Endodermal cell (in vitro differentiated cells): ENCODE measurements around the gene SVIL. TPM values are rescaled to one million over a fixed set of nuclear protein-coding genes. Genes with fewer than 3 reads are reported as not detected.
A peak's percentile ranks its signal among the peaks of the same experiment; 100 is the strongest.
"Not testable (repeated sequence)": the region's sequence is repeated elsewhere in the genome, so short reads cannot be mapped to it uniquely, and the experiment has no call there.

Source experiments
- DNase-seq: peaks from one replicate; pipeline ENCODE4 v3.0.0-alpha.2; 2017
- H3K27ac ChIP-seq: 2 replicates; pipeline ENCODE4 v1.5.1; 2013; ENCODE audit warnings: mild to moderate bottlenecking, low read depth, low read length, moderate library complexity
- H3K27me3 ChIP-seq: 2 replicates; pipeline ENCODE4 v1.6.1; 2013; ENCODE audit warnings: mild to moderate bottlenecking, low read length, moderate library complexity; ENCODE audit not compliant: insufficient read depth, control insufficient read depth, poor library complexity, severe bottlenecking
- H3K36me3 ChIP-seq: 2 replicates; pipeline ENCODE4 v1.7.0; 2013; ENCODE audit warnings: mild to moderate bottlenecking, low read length, moderate library complexity; ENCODE audit not compliant: control insufficient read depth, insufficient read depth
- H3K4me1 ChIP-seq: one replicate; pipeline ENCODE4 v1.7.0; 2013; ENCODE audit warnings: low read length; ENCODE audit not compliant: control insufficient read depth, insufficient read depth
- H3K4me3 ChIP-seq: 2 replicates; pipeline ENCODE4 v1.5.1; 2013; ENCODE audit warnings: mild to moderate bottlenecking, low read length, moderate library complexity
- H3K9ac ChIP-seq: 2 replicates; pipeline ENCODE4 v1.6.1; 2013; ENCODE audit warnings: mild to moderate bottlenecking, low read length, moderate library complexity; ENCODE audit not compliant: poor library complexity, severe bottlenecking; ENCODE audit errors: extremely low read depth
- H3K9me3 ChIP-seq: 2 replicates; pipeline ENCODE4 v1.6.1; 2013; ENCODE audit warnings: mild to moderate bottlenecking, low read length, moderate library complexity; ENCODE audit not compliant: control insufficient read depth
- H3K27ac Mint-ChIP-seq: 2 replicates; pipeline ENCODE4 v1.8.0; 2020; ENCODE audit warnings: mixed read lengths
- H3K27me3 Mint-ChIP-seq: 2 replicates; pipeline ENCODE4 v1.8.0; 2021; ENCODE audit warnings: mild to moderate bottlenecking, mixed read lengths; ENCODE audit not compliant: insufficient read depth
- H3K36me3 Mint-ChIP-seq: 2 replicates; pipeline ENCODE4 v1.8.0; 2020; ENCODE audit warnings: low read depth, mixed read lengths
- H3K4me1 Mint-ChIP-seq: 2 replicates; pipeline ENCODE4 v1.8.0; 2020; ENCODE audit warnings: mixed read lengths
- H3K4me3 Mint-ChIP-seq: 2 replicates; pipeline ENCODE4 v1.8.0; 2020; ENCODE audit warnings: mild to moderate bottlenecking, moderate library complexity, mixed read lengths
- H3K9me3 Mint-ChIP-seq: 2 replicates; pipeline ENCODE4 v1.8.0; 2020; ENCODE audit warnings: mild to moderate bottlenecking, mixed read lengths
- CTCF ChIP-seq: fragments of 200-600 bp; sonication (generic); conservative IDR thresholded peaks from 2 replicates; pipeline ENCODE4 v1.5.0; 2021; ENCODE audit warnings: antibody characterized with exemption, mild to moderate bottlenecking
- WGBS, 2 experiments: methylation state at CpG; one replicate each; pipeline versions ENCODE4 v1.1.5 to v1.1.7; 2013; ENCODE audit warnings: missing lambda C conversion rate in 2 of 2, mixed read lengths in 1 of 2; ENCODE audit not compliant: insufficient coverage in 1 of 2, insufficient read length in 1 of 2; 5-methylcytosine and 5-hydroxymethylcytosine counted together
- total RNA-seq, 2 donors: library from RNA; stranded (reverse); fragmentation: NEBNext Ultra II Directional in 1 of 2; extraction: Animal tissue kit (Norgen Biotek cat#: 25700) in 1 of 2; gene quantifications; 2 replicates in 1 of 2; 3 replicates in 1 of 2; pipeline ENCODE4 v1.2.1, GENCODE V29; 2021

Gene SVIL
- total RNA-seq, 2 donors from 2014 or later, result 25.2 to 32.9 TPM

DNA sequence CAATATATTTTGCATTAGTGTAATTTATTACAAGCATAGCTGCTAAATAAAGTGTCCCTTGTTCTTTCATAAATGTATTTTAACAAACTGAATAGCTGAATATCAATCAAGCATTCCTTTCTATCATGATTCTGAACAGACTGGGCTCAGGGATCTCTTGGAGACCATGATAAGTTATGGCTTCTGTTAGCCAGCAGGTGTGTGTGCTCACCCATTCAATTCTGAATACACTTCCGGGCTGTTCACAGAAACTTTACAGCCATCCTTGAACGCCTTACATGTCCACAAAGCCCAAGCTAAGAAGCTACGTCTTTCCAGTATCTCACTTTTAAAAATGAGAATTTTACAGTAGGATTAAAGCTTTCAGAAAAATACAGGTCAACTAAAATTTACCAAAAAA lies 115.1 kb downstream of the SVIL start:
- Mint-ChIP-seq H3K27ac (no peak overlapping the region), H3K4me1 (peaks cover 5% of the 10 kb centered on the region), H3K36me3 (peaks cover 52% of the 10 kb centered on the region), H3K4me3 (no peak overlapping the region), H3K9me3 (no peaks in the 10 kb centered on the region), H3K27me3 (no peaks in the 10 kb centered on the region)
- TF ChIP-seq CTCF, result no peak
- Histone ChIP-seq H3K4me1 (no peaks in the 10 kb centered on the region), H3K9me3 (no peaks in the 10 kb centered on the region), H3K27me3 (no peaks in the 10 kb centered on the region), H3K9ac (no peak overlapping the region), H3K36me3 (peaks cover 51% of the 10 kb centered on the region), H3K4me3 (no peak overlapping the region), H3K27ac (no peak overlapping the region)
- 93% methylated on average over 2 to 3 of the region's 3 CpGs for WGBS, 2 experiments
- DNase-seq, result no peak

GRCh38 chr10:29517352-29517923 lies 117.3 kb downstream of the SVIL start:
- H3K27me3 Mint-ChIP-seq, result no peaks in the 10 kb centered on the region
- Histone ChIP-seq H3K27ac (no peak overlapping the region), H3K36me3 (peaks cover 37% of the 10 kb centered on the region), H3K9ac (no peak overlapping the region), H3K9me3 (no peaks in the 10 kb centered on the region), H3K4me3 (no peak overlapping the region), H3K27me3 (no peaks in the 10 kb centered on the region), H3K4me1 (no peaks in the 10 kb centered on the region)
- peaks cover 31% of the 10 kb centered on the region for H3K36me3 Mint-ChIP-seq
- H3K4me1 Mint-ChIP-seq, result peaks cover 8% of the 10 kb centered on the region
- peak overlapping the region; percentile 52 for H3K27ac Mint-ChIP-seq
- peak; percentile 93 for DNase-seq
- peak; percentile 85 for TF ChIP-seq CTCF
- H3K4me3 Mint-ChIP-seq, result no peak overlapping the region
- H3K9me3 Mint-ChIP-seq, result no peaks in the 10 kb centered on the region
- 58 to 64% methylated on average over 6 to 8 of the region's 8 CpGs for WGBS, 2 experiments

- DNase-seq, H3K27ac Mint-ChIP-seq, H3K27me3 ChIP-seq, H3K9me3 ChIP-seq, H3K4me3 ChIP-seq, H3K27me3 Mint-ChIP-seq, H3K9me3 Mint-ChIP-seq, H3K27ac ChIP-seq, H3K4me3 Mint-ChIP-seq, H3K4me1 ChIP-seq, H3K4me1 Mint-ChIP-seq, H3K9ac ChIP-seq: not testable (repeated sequence)
- peaks cover 34% of the 10 kb centered on the region for H3K36me3 ChIP-seq
- H3K36me3 Mint-ChIP-seq, result peaks cover 24% of the 10 kb centered on the region
- WGBS, 2 experiments, result 93 to 95% methylated on average over 4 to 19 of the region's 19 CpGs
These were observed 118.3 kb downstream of the SVIL start for GRCh38 chr10:29516309-29516932.

DNA sequence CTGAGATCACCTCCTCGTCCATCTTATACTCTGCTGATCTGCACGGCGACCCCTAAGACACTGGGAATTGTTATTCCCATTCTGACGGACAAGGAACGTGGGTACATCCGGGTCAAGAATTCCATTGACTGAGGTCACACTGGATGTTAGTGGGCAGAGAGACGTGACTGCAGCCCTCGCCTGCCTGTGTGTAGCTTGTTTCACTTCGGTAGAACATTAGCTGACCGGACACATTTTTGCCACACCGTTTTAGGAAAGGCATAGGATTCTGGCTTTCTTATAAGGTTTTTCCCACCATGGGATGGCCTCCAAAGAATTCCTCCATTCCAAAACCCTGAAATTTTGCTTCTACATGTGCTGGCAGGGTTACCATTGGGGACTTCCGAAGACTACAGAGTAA lies 118.9 kb downstream of the SVIL start:
- not testable (repeated sequence) for H3K9ac ChIP-seq, H3K27ac ChIP-seq, H3K27ac Mint-ChIP-seq, H3K9me3 Mint-ChIP-seq, H3K4me1 ChIP-seq, H3K27me3 ChIP-seq, H3K4me3 ChIP-seq, H3K4me1 Mint-ChIP-seq, H3K27me3 Mint-ChIP-seq, DNase-seq, H3K4me3 Mint-ChIP-seq, H3K9me3 ChIP-seq
- H3K36me3 Mint-ChIP-seq, result peaks cover 19% of the 10 kb centered on the region
- 85 to 93% methylated on average over 11 to 12 of the region's 12 CpGs for WGBS, 2 experiments
- H3K36me3 ChIP-seq, result peaks cover 30% of the 10 kb centered on the region

GRCh38 chr10:29515104-29515503 lies 119.7 kb downstream of the SVIL start:
- not testable (repeated sequence) for H3K9ac ChIP-seq, H3K27me3 Mint-ChIP-seq, H3K4me1 ChIP-seq, H3K9me3 Mint-ChIP-seq, H3K4me3 Mint-ChIP-seq, DNase-seq, H3K4me1 Mint-ChIP-seq, H3K27me3 ChIP-seq, H3K4me3 ChIP-seq, H3K27ac ChIP-seq, H3K27ac Mint-ChIP-seq, H3K9me3 ChIP-seq
- H3K36me3 Mint-ChIP-seq, result peaks cover 16% of the 10 kb centered on the region
- WGBS, 2 experiments, result 79 to 100% methylated on average over 1 to 4 of the region's 4 CpGs
- H3K36me3 ChIP-seq, result peaks cover 25% of the 10 kb centered on the region
